ENCODE measurements around the gene CLHC1.
"Not testable (repeated sequence)": the region's sequence is repeated elsewhere in the genome, so short reads cannot be mapped to it uniquely, and the experiment has no call there.

Gene CLHC1

DNA sequence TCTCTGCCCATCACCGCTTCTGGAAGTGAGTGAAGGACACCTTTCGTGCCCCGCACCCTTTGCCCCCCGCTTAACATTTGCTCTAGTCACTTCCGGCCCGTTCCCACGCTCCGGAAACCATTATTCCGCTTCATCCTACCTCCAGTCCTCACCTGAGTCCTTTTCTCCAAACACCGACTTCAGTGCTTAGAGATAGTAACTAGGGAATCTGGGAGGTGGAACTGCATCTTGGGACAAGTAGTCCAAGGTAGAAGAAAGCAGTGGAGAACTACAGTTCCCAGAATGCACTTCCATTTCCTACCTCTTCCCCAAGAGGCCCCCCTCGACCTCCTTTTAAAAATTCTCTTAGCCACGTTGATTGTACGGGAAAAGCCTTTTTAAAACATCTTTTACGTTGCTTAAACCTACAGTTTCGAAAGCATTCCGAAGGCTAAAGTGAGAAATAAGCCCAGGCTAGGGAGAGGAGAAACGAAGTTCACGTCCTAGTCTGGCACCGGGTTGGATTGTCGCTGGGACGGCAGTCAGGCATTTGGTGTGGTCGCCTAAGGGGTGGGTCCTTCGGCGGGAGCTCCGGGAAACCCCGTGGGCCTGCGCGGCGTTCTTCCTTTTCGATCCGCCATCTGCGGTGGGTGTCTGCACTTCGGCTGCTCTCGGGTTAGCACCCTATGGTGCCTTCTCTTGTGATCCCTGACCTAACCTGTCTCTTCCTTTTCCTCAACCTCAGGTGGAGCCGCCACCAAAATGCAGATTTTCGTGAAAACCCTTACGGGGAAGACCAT lies at the start of gene CLHC1, which contains the start of gene RPS27A:
Gene CLHC1 (minus strand): TSS at position 210 of the 779 bp plus-strand sequence. CDS start 9,882 bp downstream, outside the sequence.
Gene RPS27A (plus strand): TSS at position 605 of the 779 bp plus-strand sequence. CDS start 137 bp downstream, at position 742.
- in situ Hi-C loops (cut with HindIII; ENCODE audit: low sequenced_read_pairs), result no loop called here

- in situ Hi-C loops (cut with HindIII; ENCODE audit: low sequenced_read_pairs), result not testable (repeated sequence)
Measured at GRCh38 chr2:55280851-55281546, 48.9 kb upstream of the CLHC1 start.

GRCh38 chr2:55279859-55280424 lies 47.8 kb upstream of the CLHC1 start:
- in situ Hi-C loops (cut with HindIII; ENCODE audit: low sequenced_read_pairs), result not testable (repeated sequence)

DNA sequence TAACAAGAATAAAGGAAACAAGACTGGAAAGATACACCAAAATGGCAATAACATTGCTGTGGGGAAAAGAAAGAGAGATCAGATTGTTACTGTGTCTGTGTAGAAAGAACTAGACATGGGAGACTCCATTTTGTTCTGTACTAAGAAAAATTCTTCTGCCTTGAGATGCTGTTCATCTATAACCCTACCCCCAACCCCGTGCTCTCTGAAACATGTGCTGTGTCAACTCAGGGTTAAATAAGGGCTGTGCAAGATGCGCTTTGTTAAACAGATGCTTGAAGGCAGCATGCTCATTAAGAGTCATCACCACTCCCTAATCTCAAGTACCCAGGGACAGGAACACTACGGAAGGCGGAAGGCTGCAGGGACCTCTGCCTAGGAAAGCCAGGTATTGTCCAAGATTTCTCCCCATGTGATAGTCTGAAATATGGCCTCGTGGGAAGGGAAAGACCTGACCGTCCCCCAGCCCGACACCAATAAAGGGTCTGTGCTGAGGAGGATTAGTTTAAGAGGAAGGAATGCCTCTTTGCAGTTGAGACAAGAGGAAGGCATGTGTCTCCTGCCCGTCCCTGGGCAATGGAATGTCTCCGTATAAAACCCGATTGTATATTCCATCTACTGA lies 47.2 kb upstream of the CLHC1 start:
- in situ Hi-C loops (cut with HindIII; ENCODE audit: low sequenced_read_pairs), result not testable (repeated sequence)

- in situ Hi-C loops (cut with HindIII; ENCODE audit: low sequenced_read_pairs), result no loop called here
Measured at GRCh38 chr2:55277310-55277709, 45.2 kb upstream of the CLHC1 start.

GRCh38 chr2:55274346-55274745 lies 42.3 kb upstream of the CLHC1 start:
- in situ Hi-C loops (cut with HindIII; ENCODE audit: low sequenced_read_pairs), result not testable (repeated sequence)

GRCh38 chr2:55269645-55269990 lies 37.5 kb upstream of the CLHC1 start:
- in situ Hi-C loops (cut with HindIII; ENCODE audit: low sequenced_read_pairs), result no loop called here

DNA sequence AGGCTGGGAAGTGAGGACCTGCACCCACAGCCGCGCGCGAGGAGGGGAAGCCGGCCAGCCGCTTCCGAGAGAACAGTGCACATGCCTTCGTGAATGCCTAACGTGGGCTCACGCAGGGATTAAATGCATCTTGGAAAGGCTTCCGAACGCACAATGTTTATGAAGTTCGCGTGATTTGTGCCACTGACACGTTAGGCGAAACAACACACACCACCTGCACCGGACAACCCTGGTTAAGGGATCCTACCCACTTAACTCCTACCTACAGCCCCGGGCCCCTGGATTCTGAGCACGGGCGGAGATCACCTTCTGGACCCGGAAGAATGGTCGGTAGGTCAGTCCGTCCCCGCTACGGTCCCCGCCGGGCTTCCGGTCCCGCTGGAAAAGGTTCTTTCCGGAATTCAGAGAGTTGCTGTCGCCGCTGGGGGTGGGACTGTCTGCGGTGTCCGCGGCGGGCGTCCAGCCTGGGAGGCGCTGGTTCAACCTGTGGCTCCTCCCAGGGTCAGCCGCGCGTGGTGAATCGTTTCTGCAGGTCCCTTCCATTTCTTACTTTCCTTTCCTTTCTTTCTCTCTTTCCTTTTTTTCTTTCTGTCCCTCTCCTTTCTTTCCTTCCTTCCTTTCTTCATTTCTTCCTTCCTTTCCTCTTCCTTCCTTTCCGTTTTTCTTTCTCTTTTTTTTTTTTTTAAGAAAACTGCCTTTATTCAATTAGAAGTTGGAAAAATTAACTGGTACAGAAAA lies 37.0 kb upstream of the CLHC1 start, which contains the start of gene MTIF2:
Gene MTIF2 (minus strand): TSS at position 325 of the 738 bp plus-strand sequence. CDS start 5,373 bp downstream, outside the sequence.
- in situ Hi-C loops (cut with HindIII; ENCODE audit: low sequenced_read_pairs), result no loop called here

DNA sequence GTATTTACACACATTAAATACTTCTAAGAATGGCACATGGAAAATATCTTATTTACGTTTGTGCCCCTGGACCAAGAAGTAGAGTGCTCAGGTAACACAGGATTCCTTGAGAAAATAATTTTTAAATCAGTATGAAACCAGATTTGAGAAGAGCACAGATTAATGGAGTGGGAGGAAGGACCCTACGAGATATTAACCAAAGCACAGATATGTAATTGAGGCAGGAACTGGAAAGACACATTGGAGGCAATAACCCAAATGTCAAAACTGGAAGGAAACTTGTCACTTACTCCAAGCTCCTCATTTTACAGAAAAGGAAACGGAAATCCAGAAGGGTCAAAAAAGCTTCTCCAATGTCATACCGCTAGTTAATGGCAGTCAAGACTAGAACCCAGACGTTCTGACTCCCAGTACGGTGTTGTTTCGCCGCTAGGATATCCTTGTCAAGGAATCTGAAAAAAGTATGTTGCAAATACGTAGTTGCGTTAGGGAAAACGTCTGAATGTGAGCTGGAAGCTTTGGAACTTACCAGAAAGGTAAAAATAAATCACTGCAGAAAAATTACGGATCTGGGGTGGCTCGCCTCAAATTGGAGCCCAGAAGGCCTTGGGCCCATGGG lies 36.3 kb upstream of the CLHC1 start:
- in situ Hi-C loops (cut with HindIII; ENCODE audit: low sequenced_read_pairs), result no loop called here

DNA sequence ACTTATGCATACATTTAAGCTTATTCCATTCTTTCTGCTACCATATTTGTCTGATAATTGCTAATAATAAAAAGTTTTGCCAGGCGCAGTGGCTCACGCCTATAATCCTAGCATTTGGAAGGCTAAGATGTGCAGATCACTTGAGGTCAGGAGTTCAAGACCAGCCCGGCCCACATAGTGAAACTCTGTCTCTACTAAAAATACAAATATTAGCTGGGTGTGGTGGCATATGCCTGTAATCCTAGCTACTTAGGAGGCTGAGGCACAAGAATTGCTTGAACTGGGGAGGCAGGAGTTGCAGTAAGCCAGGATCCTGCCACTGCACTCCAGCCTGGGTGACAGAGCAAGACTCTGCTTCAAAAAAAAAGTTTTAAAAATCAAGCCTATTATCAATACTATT lies 27.5 kb upstream of the CLHC1 start:
- in situ Hi-C loops (cut with HindIII; ENCODE audit: low sequenced_read_pairs), result not testable (repeated sequence)

DNA sequence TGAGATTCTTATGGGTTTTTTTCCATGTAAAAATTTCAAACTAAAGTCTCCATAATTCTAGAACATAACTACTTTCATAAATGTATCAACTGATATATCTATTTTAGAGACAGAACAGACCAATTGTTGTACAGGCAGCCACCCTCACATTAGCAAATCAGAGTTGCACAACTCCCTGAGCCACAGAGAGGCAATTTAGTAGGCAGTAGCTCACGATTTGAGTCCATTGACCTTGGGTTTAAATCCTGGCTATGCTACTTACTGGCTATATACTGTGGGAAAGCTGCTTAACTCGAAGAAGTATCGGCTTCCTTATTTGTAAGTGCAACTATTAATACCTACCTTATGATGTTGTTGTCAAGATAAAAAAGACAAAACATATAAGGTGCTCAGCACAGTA lies 20.7 kb upstream of the CLHC1 start:
- in situ Hi-C loops (cut with HindIII; ENCODE audit: low sequenced_read_pairs), result no loop called here

DNA sequence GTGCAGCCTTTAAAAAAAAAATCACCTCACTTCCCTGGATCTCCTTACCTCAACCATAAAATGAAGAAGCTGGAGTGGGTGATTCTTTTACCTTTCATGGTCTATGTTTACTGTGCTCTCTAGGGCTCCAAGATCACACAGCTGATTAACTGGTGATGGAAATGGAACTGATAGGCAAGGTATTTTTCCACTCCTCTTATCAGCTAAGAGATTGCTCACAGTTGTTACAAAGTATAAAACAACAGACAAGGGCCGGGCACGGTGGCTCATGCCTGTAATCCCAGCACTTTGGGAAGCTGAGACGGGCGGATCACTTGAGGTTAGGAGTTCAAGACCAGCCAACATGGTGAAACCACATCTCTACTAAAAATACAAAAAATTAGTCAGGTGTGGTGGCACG lies 14.9 kb upstream of the CLHC1 start:
- in situ Hi-C loops (cut with HindIII; ENCODE audit: low sequenced_read_pairs), result no loop called here

GRCh38 chr2:55245411-55245810 lies 13.3 kb upstream of the CLHC1 start:
- in situ Hi-C loops (cut with HindIII; ENCODE audit: low sequenced_read_pairs), result no loop called here

GRCh38 chr2:55242617-55243016 lies 10.5 kb upstream of the CLHC1 start:
- in situ Hi-C loops (cut with HindIII; ENCODE audit: low sequenced_read_pairs), result no loop called here

DNA sequence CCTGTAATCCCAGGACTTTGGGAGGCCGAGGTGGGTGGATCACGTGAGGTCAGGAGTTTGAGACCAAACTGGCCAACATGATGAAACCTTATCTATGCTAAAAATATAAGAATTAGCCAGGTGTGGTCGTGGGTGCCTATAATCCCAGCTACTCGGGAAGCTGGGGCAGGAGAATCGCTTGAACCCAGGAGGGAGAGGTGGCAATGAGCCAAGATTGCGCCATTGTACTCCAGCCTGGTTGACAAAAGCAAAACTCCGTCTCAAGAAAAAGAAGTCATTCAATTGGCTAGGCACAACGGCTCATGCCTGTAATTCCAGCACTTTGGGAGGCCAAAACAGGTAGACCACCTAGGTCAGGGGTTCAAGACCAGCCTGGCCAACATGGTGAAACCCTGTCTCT lies 9.5 kb upstream of the CLHC1 start:
- in situ Hi-C loops (cut with HindIII; ENCODE audit: low sequenced_read_pairs), result not testable (repeated sequence)

GRCh38 chr2:55239656-55240222 lies 7.6 kb upstream of the CLHC1 start:
- in situ Hi-C loops (cut with HindIII; ENCODE audit: low sequenced_read_pairs), result no loop called here

DNA sequence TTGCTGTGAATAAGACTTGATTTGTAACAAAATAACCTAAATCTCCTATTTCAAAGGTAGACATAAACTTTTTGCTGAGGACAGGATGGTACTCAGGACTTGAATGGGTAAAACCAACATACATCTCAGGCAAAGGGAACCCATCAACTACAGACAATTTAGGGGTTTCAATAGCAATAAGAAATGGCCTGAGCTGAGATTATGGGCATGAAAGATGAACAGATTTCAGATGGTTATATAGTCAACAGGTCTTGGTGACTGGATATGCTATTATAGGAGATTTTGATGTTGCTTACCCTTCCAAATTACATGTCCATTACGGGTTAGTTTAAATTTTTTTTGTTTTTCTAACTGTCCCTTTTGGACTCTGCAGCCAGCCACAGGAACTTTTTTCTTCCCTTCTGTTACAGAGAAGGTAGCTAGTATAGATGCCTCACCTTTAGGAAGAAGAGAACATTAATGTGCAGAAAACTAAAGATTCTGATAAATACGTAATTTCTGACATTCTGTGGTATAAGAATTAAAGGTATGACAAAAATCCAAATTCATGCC lies 5.0 kb upstream of the CLHC1 start:
- in situ Hi-C loops (cut with HindIII; ENCODE audit: low sequenced_read_pairs), result no loop called here

DNA sequence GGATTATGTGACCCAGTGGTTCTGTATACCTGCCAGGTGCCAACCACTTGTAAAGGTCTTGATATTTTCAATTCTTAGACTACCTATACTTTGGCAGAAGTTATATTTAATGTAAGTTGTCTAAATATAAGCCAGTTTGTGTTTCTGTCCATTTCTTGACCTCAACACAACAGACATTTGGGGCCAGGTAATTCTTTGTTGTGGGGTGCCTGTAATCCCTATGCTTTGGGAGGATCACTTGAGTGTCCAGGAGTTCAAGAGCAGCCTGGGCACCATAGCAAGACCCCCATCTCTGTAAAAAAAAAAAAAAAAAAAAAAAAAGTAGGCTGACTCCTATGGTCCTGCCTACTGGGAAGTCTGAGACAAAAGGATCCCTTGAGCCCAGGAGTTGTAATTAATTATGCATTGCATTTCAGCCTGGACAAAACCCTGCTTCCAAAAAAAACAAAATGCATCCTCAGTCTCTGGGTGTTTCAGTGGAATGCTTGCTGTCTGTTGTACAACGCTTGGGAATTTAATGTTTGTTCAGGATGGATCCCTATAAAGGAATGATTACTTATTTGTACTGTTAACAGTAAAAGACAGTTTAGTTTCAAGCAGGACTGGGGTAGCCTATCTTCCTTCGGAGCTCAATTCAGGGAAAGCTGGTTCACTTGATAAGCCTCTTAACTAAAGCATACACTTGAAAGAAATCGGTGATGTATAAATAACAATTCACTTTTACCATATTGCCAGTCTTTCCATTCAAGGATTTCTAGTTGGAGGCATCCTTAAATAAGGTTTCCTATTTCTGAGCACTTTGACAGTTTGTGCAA lies 3.8 kb upstream of the CLHC1 start:
- in situ Hi-C loops (cut with HindIII; ENCODE audit: low sequenced_read_pairs), result no loop called here

DNA sequence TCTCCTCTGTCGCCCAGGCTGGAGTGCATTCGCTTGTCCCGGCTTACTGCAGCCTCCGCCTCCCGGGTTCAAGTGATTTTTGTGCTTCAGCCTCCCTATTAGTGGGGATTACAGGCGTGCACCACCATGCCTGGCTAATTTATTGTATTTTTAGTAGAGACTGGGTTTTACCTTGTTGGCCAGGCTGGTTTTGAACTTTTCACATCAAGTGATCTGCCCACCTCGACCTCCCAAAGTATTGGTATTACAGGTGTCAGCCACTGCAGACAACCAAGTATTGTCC lies 1.5 kb upstream of the CLHC1 start:
- in situ Hi-C loops (cut with HindIII; ENCODE audit: low sequenced_read_pairs), result no loop called here

Data from endothelial cell of hepatic sinusoid (primary cell).